ENCODE results near the gene PLGLB1.
"Not testable (repeated sequence)": the region's sequence is repeated elsewhere in the genome, so short reads cannot be mapped to it uniquely, and the experiment has no call there.

The PLGLB1 gene

GRCh38 chr2:87021744-87022143 is at the start of gene PLGLB1:
Gene PLGLB1 (minus strand): TSS chr2:87021844. CDS start chr2:87021783, 61 bp downstream.
- DNase-seq, result not testable (repeated sequence)

DNA sequence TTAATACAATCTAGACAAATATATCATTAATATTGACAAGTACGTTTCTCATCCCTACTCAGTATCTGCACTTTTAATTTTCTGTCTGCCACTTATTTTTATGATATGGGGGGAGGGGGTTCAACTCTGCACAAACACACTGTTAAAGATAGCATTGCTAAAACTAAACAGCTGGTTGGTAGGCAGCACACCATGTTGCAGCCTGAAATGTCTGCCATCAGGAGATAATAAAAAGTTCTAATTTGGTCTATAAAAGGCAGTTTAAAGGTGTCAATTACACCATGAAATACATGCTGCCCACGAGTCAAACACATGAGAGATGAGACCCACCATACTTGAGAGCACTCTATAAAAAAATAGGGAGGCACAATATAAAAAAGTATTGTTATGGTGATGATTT is 42.7 kb upstream of the PLGLB1 start:
- DNase-seq, result not testable (repeated sequence)

- DNase-seq, result not testable (repeated sequence)
Observed at GRCh38 chr2:87063431-87063830, 41.8 kb upstream of the PLGLB1 start.

DNA sequence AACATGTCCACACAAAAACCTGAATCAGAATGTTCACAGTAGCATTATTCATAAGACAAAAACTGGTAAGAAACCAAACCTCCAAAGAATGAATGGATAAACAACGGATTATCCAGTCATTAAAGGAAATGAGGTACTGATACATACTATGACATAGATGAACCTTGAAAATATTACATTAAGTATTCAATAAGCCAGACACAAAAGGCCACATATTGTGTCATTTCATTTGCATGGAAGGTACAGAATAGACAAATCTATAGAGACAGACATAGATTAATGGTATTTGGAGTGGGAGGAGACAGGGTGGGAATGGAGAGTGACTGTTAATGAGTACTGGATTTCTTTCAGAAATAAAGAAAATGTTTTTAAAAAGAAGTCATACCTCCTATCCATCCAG is 39.9 kb upstream of the PLGLB1 start:
- DNase-seq, result not testable (repeated sequence)

DNA sequence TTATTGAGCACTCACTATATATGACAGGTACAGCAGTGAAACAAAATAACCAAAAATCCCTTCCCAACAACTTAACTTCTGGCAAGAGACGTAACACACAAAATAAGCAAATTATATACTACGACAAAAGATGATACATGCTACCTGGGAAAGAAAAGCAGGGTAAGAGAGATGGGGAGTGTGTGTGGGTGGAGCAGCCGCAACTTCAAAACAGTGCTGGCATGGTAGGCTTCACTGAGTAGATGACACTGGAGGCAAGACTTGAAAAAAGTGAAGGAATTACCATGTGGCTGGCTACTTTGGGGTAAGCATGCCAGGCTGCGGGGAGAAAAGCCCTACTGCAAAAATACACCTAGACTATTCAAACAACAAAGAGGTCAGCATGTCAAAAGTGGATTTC is 36.0 kb upstream of the PLGLB1 start:
- not testable (repeated sequence) for DNase-seq

DNA sequence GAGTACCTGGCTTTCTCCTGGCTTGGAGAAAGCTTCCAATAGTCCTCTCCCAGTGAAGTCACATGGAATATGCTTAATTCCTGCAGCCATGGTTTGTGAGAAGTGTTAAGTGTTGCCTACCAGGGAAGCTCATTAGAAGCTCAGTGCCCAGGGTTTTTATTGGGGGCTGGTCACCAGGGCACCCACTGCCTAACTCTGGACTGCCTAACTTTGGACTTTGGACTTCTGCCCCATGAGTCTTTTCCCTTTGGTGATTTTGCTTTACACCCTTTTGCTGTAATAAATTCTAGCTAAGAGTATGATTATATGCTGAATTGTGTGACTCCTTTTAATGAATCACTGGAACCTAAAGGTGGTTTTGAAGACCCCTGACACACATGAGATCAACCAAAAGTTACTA is 35.2 kb upstream of the PLGLB1 start:
- DNase-seq, result not testable (repeated sequence)

- not testable (repeated sequence) for DNase-seq
Observed at GRCh38 chr2:87056435-87056834, 34.8 kb upstream of the PLGLB1 start.

DNA sequence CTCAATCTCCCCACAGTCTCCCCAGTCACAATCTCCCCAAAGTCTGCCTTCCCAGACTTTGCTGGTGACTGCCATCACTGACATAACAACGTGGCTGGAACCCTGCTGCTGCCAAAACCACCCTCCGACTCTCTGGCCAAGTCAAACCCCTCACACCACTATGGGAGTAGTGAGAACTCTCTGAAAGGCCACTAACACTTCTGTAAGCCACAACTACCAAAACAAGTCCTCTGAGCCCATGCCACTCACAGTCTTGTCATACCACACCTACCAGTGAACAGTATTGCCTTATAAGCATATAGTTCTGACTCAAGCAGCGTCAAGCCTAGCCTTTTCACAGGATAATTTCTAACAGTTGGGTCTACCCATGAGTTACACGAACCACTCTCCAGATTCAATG is 32.7 kb upstream of the PLGLB1 start:
- DNase-seq, result not testable (repeated sequence)

- DNase-seq, result not testable (repeated sequence)
Observed at GRCh38 chr2:87041321-87041978, 19.8 kb upstream of the PLGLB1 start.

DNA sequence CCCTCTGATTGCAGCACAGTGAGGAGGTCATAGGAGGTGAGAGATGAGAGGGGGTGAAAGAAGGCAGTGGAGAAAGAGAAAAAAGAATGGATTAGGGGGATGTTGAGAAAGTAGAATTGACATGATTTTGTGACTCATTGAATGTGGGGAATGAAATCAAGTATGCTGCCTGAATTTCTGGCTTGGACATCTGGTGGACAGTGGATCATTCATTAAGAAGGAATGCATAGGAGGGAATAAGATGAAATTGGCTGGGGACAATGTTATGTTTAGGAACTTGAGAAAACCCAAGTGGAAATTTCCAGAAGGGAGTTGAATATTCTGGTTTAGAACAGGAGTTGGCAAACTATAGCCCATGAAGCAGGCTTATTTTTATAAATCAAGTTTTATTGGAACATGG is 7.0 kb upstream of the PLGLB1 start:
- not testable (repeated sequence) for DNase-seq

DNA sequence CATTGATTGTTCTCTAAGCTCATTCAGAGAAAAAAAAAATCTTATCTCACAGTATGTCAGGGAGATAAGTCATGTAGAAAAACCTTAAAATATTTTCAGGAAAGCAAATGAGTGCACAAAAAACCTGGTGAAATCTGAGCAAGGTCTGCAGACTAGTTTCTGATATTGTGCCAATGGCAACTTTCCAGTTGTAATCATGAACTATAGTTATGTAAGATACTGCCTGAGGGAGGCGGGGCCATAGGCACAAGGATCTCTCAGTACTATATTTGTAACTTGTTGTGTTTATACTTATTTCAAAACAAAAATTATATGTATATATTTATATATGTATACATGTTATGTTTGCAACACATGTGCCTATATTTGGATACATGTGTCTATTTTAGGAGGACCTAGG is 5.2 kb upstream of the PLGLB1 start:
- not testable (repeated sequence) for DNase-seq

DNA sequence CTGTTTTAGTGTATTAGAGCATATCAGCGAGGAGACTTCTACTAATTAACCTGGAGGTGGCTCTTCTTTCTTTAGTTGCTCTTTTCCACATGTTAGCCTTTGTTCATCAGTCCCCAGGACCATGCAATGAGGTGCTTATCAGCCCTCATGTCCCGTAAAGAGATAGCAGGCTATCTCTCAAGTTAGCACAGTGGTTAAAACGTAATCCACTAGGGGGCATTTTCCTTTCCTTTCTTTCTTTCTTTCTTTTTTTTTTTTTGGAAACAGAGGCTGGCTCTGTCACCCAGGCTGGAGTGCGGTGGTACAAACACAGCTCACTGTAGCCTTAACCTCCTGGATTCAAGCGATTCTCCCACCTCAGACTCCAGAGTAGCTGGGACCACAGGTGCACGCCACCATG is 4.3 kb upstream of the PLGLB1 start:
- not testable (repeated sequence) for DNase-seq

- DNase-seq, result not testable (repeated sequence)
Observed at GRCh38 chr2:87023988-87024615, 2.5 kb upstream of the PLGLB1 start.

DNA sequence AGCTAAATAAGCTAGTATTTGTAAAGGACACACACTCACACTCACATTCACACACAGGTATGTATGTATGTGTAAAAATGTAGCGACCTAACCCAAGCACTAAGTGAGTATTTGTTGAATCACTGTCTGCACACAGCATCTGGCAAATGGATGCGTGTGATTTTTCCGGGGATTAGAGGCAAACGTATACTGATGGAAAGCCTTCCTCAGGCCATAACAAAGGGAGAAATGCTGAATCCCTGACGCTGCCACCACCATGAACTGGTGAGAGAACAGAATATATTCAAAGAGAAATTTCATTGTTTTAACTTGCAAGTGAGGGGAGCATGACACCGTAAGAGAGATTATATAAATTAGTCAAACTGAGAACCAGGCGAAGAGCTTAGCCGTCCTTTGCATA is 601 bp downstream of the PLGLB1 start:
- DNase-seq, result not testable (repeated sequence)

DNA sequence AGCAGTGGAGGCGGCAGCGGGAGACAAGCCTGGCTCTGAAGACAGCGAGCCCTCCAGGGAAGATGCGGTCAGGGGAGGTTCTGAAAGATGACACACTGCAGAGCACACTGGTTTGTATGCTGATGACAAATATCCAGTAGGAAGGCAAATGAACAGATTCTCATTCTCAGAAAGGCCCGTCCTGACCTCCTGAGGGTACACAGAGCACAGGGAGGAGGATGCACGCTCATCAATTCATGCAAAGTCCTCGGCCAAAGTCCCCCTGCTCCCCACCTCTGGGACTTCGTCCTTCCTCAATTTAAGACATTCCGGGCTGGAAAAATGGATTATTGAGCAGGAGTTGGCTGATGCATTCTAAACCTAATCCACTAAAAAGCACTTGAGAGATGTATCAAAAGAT is 2.6 kb downstream of the PLGLB1 start:
- DNase-seq, result not testable (repeated sequence)

DNA sequence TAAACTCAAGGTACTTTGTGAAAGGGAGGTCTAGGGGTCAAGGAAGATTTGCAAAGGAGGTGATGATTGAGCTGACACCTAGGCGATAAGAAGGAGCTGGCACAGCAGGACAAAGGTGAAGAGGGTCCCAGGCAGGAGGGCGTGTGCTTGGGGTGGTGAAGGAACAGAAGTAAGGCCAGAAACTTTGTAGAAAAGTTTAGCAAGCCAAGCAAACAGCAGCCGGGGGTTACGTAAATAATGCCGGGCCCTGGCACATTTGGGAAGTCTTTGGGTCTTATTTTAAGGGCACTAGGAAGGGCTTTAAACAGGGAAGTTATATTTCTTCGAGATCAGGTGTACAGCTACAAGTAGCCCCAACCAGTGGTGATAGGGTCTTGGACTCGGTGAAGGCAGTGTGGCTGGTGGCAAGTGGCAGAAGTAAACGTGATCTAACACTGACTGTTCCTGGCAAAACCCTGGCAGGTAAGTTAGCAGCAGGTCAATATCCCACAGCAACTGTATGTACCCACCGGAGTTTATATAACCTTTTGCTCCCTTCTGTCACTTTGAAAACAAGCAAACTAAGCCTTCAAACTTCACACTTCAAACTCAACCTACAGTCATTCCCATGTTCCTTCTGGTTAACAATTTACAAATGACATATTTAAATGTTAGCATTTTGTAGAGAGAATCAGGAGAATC is 7.0 kb downstream of the PLGLB1 start:
- DNase-seq, result not testable (repeated sequence)

DNA sequence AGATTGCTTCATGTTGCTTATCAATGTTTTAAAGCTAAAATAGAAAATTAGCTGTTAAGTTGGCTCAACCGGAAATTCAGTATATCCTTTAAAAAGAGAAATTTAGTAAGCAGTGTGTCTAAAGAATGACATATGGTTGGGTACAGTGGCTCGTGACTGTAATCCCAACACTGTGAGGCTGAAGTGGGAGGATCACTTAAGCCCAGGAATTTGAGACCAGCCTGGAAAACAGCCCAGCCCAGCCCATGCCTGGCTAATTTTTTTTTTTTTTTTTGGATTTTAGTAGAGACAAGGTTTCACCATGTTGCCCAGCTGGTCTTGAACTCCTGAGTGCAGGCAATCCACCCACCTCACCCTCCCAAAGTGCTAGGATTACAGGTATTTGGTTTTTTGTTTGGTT is 17.2 kb downstream of the PLGLB1 start:
- DNase-seq, result not testable (repeated sequence)
